ENCODE measurements around the gene TOR4A. TPM values are rescaled to one million over a fixed set of nuclear protein-coding genes. Genes with fewer than 3 reads are reported as not detected.
A peak's percentile ranks its signal among the peaks of the same experiment; 100 is the strongest.

Gene TOR4A
- total and polyA plus RNA-seq, 9 of the 15 experiments (the other 6 are each of a cell fraction or from before 2014, with no cell fraction given): 3.9 to 49.2 (median 8.8) TPM

DNA sequence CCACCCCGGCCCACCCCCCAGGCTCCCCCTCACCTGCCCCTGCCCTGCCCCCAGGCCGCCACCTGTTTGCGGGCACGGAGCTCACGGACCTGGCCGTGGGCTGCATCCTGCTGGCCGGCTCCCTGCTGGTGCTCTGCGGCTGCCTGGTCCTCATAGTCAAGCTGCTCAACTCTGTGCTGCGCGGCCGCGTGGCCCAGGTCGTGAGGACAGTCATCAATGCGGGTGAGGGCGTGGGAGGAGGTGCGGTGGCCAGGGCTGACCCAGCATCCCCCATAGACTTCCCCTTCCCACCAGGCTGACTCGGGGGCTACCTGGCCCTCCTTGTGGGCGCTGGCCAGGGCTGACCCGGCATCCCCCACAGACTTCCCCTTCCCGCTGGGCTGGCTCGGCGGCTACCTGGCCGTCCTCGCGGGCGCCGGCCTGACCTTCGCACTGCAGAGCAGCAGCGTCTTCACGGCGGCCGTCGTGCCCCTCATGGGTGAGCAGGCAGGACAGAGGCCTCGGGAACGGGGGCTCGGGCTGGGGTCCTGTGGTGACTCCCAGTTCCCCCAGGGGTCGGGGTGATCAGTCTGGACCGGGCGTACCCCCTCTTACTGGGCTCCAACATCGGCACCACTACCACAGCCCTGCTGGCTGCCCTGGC lies 43.4 kb upstream of the TOR4A start (continued):
- TF ChIP-seq, protein P1, sequence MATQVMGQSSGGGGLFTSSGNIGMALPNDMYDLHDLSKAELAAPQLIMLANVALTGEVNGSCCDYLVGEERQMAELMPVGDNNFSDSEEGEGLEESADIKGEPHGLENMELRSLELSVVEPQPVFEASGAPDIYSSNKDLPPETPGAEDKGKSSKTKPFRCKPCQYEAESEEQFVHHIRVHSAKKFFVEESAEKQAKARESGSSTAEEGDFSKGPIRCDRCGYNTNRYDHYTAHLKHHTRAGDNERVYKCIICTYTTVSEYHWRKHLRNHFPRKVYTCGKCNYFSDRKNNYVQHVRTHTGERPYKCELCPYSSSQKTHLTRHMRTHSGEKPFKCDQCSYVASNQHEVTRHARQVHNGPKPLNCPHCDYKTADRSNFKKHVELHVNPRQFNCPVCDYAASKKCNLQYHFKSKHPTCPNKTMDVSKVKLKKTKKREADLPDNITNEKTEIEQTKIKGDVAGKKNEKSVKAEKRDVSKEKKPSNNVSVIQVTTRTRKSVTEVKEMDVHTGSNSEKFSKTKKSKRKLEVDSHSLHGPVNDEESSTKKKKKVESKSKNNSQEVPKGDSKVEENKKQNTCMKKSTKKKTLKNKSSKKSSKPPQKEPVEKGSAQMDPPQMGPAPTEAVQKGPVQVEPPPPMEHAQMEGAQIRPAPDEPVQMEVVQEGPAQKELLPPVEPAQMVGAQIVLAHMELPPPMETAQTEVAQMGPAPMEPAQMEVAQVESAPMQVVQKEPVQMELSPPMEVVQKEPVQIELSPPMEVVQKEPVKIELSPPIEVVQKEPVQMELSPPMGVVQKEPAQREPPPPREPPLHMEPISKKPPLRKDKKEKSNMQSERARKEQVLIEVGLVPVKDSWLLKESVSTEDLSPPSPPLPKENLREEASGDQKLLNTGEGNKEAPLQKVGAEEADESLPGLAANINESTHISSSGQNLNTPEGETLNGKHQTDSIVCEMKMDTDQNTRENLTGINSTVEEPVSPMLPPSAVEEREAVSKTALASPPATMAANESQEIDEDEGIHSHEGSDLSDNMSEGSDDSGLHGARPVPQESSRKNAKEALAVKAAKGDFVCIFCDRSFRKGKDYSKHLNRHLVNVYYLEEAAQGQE (IDR thresholded peaks at IDR 0.05; ENCODE audit: borderline replicate concordance): no peak
- TF ChIP-seq, protein P1 (CRISPR knock-in tag; IDR thresholded peaks at IDR 0.05; ENCODE audit: low read depth): 0 out of 2 replicates have a peak, but pooled peaks have one; percentile 17
- TF ChIP-seq ARHGAP35 (IDR thresholded peaks at IDR 0.05; ENCODE audit: partially characterized antibody): no peak
- TF ChIP-seq MTA2 (IDR thresholded peaks at IDR 0.05; ENCODE audit: low read depth): no peak
- TF ChIP-seq, protein P2, sequence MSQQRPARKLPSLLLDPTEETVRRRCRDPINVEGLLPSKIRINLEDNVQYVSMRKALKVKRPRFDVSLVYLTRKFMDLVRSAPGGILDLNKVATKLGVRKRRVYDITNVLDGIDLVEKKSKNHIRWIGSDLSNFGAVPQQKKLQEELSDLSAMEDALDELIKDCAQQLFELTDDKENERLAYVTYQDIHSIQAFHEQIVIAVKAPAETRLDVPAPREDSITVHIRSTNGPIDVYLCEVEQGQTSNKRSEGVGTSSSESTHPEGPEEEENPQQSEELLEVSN (IDR thresholded peaks at IDR 0.05; ENCODE audit: borderline replicate concordance in 1 of 2, extremely low read depth in 1 of 2, insufficient read depth in 1 of 2, insufficient read length in 1 of 2, low read depth in 1 of 2, low read length in 1 of 2, poor library complexity in 1 of 2, severe bottlenecking in 1 of 2): peak in 1 of 2 experiments; percentile 61
- no peak for TF ChIP-seq BHLHE40 (IDR thresholded peaks at IDR 0.05; ENCODE audit: low read length)
- TF ChIP-seq MTF1 (CRISPR knock-in tag; IDR thresholded peaks at IDR 0.05; ENCODE audit: borderline replicate concordance): no peak
- no peak for TF ChIP-seq SMC3 (conservative IDR thresholded peaks at IDR 0.05; ENCODE audit: insufficient read depth, low read depth, low read length)
